ENCODE results near the gene SRGAP1.
A peak's percentile ranks its signal among the peaks of the same experiment; 100 is the strongest.

The SRGAP1 gene

DNA sequence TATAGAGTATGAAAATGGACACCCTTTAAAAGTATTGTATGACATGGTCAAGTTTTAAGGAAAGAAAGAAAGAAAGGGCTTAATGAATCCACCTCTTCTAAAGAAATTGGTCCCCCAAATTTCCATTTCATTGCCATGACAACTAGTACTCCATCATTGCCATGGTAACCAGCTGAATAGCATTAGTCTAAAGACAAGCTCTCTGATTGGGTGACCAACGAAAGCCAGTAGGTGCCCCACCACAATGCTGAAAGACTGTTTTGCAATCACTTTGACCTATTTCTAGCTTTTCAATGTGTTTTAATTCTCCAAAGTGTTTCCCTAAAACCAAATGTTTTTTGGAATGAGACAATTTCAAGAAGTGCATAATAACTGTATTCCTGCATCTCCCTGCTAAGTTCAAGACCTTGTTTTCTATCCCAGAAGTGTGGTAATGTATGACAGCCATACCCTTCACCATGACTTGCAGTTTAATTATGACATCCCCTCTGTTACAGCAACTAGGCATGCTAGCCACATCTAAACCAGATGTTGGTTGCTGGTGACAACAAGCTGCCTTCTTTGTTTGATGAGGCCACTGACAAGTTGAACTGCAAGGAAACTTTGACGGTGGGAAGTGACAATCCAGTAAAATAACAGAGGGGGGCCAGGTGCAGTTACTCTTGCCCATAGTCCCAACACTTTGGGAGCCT lies 330.9 kb downstream of the SRGAP1 start:
- TF ChIP-seq, protein P1, sequence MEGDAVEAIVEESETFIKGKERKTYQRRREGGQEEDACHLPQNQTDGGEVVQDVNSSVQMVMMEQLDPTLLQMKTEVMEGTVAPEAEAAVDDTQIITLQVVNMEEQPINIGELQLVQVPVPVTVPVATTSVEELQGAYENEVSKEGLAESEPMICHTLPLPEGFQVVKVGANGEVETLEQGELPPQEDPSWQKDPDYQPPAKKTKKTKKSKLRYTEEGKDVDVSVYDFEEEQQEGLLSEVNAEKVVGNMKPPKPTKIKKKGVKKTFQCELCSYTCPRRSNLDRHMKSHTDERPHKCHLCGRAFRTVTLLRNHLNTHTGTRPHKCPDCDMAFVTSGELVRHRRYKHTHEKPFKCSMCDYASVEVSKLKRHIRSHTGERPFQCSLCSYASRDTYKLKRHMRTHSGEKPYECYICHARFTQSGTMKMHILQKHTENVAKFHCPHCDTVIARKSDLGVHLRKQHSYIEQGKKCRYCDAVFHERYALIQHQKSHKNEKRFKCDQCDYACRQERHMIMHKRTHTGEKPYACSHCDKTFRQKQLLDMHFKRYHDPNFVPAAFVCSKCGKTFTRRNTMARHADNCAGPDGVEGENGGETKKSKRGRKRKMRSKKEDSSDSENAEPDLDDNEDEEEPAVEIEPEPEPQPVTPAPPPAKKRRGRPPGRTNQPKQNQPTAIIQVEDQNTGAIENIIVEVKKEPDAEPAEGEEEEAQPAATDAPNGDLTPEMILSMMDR (conservative IDR thresholded peaks at IDR 0.05): no peak
- no peak for TF ChIP-seq ZFX (IDR thresholded peaks at IDR 0.05)
- no peak overlapping the region for H3K27ac ChIP-seq

DNA sequence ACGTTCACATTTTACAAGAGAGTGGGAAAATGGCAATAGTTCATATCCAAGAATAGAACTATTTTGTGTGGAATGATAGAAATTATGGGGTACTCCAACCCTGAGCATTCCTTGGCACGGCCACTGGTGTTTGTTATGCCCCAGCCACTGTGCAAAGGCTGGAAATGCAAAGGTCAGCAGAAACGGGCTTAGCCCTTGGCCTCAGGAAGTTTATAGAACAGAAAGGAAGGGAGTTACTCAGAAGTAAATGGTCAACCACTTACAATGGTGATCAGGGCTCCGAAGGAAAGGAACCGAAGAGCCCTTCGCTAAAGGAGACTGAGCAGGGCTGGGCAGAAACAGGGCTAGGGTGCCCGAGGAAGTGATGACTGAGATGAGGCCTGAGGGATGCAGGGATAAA lies 332.5 kb downstream of the SRGAP1 start:
- no peak for TF ChIP-seq ZFX (IDR thresholded peaks at IDR 0.05)
- TF ChIP-seq, protein P1 (conservative IDR thresholded peaks at IDR 0.05): no peak
- H3K27ac ChIP-seq: no peak overlapping the region

DNA sequence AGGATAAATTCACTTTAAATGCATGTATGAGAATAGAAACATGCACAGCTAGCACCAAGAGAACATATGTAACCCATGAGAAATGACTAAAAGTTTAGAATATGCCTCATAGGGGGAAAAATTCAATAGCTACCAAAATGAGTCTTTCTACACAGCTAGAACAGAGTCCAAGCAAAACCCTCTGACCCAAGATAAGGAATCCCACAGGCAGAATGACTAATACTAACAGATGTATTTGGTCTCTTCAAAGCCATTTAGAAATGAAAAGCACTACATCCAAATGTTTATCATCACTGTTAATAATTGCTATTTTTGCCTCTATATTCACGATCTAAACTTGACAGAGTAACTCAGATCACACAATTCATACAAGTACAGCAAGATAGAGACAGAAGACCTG lies 333.6 kb downstream of the SRGAP1 start:
- no peak overlapping the region for H3K27ac ChIP-seq
- TF ChIP-seq, protein P1 (conservative IDR thresholded peaks at IDR 0.05): no peak
- no peak for TF ChIP-seq ZFX (IDR thresholded peaks at IDR 0.05)

DNA sequence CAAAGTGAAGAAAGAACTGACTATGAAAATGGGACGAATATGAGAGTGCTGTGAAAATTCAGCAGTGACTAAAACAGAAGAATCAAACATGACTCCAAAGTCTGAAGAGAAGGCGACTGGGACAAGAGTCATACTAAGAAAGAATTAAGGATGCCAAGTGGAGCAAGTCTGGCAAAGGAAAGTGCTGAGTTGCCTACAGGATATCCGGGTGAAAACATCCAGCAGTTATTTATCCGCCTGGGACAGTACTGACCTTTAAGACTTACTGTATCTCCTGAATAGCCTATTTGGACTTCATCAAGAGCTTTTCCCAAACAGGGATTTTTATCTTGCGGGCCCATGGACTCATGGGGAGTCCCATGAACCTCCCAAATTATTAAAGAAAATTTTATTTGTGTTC lies 336.5 kb downstream of the SRGAP1 start:
- TF ChIP-seq, protein P1 (conservative IDR thresholded peaks at IDR 0.05): no peak
- TF ChIP-seq ZFX (IDR thresholded peaks at IDR 0.05): no peak
- H3K27ac ChIP-seq: peak overlapping the region; percentile 44; the same call in 1 of the 2 replicates

DNA sequence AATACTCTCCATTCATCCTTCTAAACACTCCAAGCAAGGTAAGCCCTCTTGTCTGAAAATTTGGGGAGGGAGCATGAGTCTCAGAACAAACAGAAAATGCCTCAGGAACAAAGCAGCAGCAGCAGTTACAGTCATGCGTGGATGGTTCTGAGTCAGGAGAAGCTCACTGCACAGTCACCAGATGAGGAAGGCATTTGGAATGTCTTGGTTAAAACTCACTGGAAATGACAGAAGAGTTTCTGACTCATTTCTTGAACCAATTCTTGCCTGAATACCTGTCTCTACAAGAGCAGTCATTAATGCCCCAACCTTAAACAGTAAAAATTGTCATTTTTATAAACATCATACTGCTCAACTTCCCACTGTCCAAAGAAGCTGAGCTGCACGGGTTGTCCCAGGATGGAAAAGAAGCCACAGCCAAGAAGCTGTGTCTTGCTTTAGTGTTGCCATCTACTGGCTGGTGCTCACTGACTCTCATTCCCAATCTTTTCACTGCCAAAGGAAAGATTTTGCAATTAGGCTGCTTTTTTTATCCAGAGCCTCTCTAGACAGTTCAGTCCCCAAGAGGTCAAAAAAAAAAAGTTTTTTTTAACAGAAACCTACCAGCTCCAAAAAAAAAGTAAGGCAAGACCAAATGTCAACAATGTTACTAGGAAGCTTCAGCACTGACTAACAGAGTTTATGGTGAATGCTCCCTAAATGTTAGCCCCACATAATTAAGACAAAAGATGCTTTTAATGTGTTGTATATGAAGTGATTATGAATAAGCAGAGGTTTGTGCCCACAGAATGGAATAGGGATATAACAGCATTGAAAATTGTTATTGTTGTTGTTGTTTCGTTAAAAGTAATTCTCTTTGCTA lies 337.2 kb downstream of the SRGAP1 start:
- TF ChIP-seq ZFX (IDR thresholded peaks at IDR 0.05): no peak
- TF ChIP-seq, protein P1 (conservative IDR thresholded peaks at IDR 0.05): peak; percentile 87
- H3K27ac ChIP-seq: peak overlapping the region; percentile 44; the same call in 1 of the 2 replicates

DNA sequence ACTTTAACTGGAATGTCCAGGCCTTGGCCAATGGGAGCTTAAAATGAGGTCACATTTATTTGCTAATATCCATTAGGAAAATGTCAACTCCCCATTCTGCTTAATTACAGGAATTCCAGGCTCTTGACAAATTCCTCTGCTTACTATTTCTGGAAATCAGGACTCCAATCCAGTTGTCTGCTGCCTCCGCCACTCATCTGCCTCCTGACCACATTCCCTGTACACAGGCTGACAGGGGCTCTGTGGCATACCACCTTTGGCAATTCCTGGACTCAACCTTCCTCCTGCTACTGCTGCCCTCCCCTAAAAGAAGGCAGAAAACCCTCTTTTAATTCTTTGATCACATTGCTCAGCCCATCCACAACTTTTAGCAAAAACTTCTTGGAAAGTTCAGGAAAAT lies 339.7 kb downstream of the SRGAP1 start:
- H3K27ac ChIP-seq: no peak overlapping the region
- no peak for TF ChIP-seq ZFX (IDR thresholded peaks at IDR 0.05)
- TF ChIP-seq, protein P1 (conservative IDR thresholded peaks at IDR 0.05): no peak

DNA sequence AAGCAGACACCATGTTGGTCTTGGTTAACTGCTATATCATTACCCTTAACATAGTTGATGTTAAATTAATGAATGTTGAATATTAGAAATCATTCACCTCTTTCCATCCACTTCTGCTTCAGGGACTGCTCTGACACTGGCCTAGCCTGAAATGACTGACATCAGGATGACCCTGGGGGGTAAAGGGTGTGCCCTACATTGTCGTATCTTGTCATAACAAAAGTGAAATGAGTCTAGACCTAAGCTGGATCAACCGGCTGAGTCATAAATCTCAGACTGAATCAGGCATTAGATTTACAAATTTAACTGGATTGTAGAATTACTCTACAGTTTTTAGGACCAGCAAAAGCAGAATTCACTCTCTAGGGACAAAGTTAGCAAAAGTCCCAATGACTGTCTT lies 342.3 kb downstream of the SRGAP1 start:
- no peak for TF ChIP-seq ZFX (IDR thresholded peaks at IDR 0.05)
- TF ChIP-seq, protein P1 (conservative IDR thresholded peaks at IDR 0.05): no peak
- no peak overlapping the region for H3K27ac ChIP-seq

Data from C4-2B (cell line).